HepG2 (cell line): ENCODE measurements around the gene CASS4. TPM values are rescaled to one million over a fixed set of nuclear protein-coding genes. Genes with fewer than 3 reads are reported as not detected.

ENCODE experiments used
- ATAC-seq: fragments of 200-7000 bp; cut with Tn5 transposase; 3 replicates; pipeline ENCODE4 v1.9.1; 2020; ENCODE audit warnings: mild to moderate bottlenecking, moderate library complexity
- BruUV-seq: library from RNA; stranded (reverse); fragments of 400-500 nt; replicated peaks from 2 replicates; lab custom pipeline; 2021; lab: Mats Ljungman, UMichigan
- CTCF ChIA-PET: fragments of 300-600 bp; formaldehyde crosslinking; extraction: SDS; loops from one replicate; lab custom pipeline; 2021; ENCODE audit warnings: low total read pairs, inconsistent platforms, low intra/inter-chr PET ratio; lab: Yijun Ruan, JAX
- POLR2A ChIA-PET: fragments of 350-600 bp; sonication (Branson Sonifier 250); formaldehyde crosslinking; loops from one replicate; lab custom pipeline; 2020; ENCODE audit warnings: antibody characterized with exemption, inconsistent platforms; lab: Yijun Ruan, JAX
- DNase-seq: peaks from one replicate; pipeline ENCODE4 v3.0.0-alpha.2; 2015; ENCODE audit warnings: low spot score
- FAIRE-seq: peaks from 3 replicates; lab custom pipeline; 2011; peaks lifted over from hg19 to GRCh38; lab: Jason Lieb, UNC
- H2AFZ ChIP-seq: one replicate; pipeline ENCODE4 v1.6.1; 2011; ENCODE audit warnings: low read length, inconsistent platforms
- H3K27ac ChIP-seq: fragments of 300-600 bp; 3 replicates; pipeline ENCODE4 v1.8.0; 2011; ENCODE audit warnings: mixed run types, mild to moderate bottlenecking, mixed read lengths, low read length, inconsistent platforms; ENCODE audit not compliant: insufficient read depth; ENCODE audit errors: extremely low read length
- H3K27me3 ChIP-seq, 2 experiments: fragments of 200-600 bp in 1 of 2; 2 replicates in 1 of 2; 3 replicates in 1 of 2; pipeline versions ENCODE4 v1.6.0 to v1.8.0; 2011; ENCODE audit warnings: low read length in 2 of 2, mild to moderate bottlenecking in 2 of 2, moderate library complexity in 2 of 2, inconsistent platforms in 1 of 2; ENCODE audit not compliant: insufficient read depth in 2 of 2, control insufficient read depth in 1 of 2
- H3K36me3 ChIP-seq, 2 experiments: fragments of 200-600 bp in 1 of 2; replicated peaks in 1 of 2; 2 replicates in 1 of 2; 3 replicates in 1 of 2; pipeline versions ENCODE4 v1.5.1 to v1.8.0; 2011; ENCODE audit warnings: low read length in 2 of 2, inconsistent platforms in 1 of 2; ENCODE audit not compliant: insufficient read depth in 2 of 2, control insufficient read depth in 1 of 2
- H3K4me1 ChIP-seq: 2 replicates; pipeline ENCODE4 v1.5.1; 2012; ENCODE audit warnings: low read length, inconsistent platforms; ENCODE audit not compliant: insufficient read depth
- H3K4me2 ChIP-seq: 2 replicates; pipeline ENCODE4 v1.6.0; 2011; ENCODE audit warnings: low read depth, low read length, inconsistent platforms
- H3K4me3 ChIP-seq, 3 experiments: fragments of 200-600 bp in 1 of 3; sonication (generic), shearing (Covaris generic) in 1 of 3; replicated peaks in 1 of 3; 2 replicates each; pipeline ENCODE4 v1.5.1; 2011 to 2016; ENCODE audit warnings: low read length in 3 of 3, inconsistent platforms in 2 of 3, low read depth in 2 of 3, mild to moderate bottlenecking in 2 of 3, control low read depth in 1 of 3, mixed read lengths in 1 of 3; ENCODE audit not compliant: insufficient read depth in 1 of 3
- H3K79me2 ChIP-seq: one replicate; pipeline ENCODE4 v1.6.1; 2011; ENCODE audit warnings: low read length, inconsistent platforms; ENCODE audit not compliant: insufficient read depth
- H3K9ac ChIP-seq: 2 replicates; pipeline ENCODE4 v1.6.0; 2011; ENCODE audit warnings: mild to moderate bottlenecking, low read depth, low read length, inconsistent platforms; ENCODE audit not compliant: insufficient read depth
- H3K9me3 ChIP-seq: 2 replicates; pipeline ENCODE4 v1.5.1; 2012; ENCODE audit warnings: mild to moderate bottlenecking, low read length
- H4K20me1 ChIP-seq: 2 replicates; pipeline ENCODE4 v1.6.0; 2011; ENCODE audit warnings: inconsistent platforms, mild to moderate bottlenecking, low read length, moderate library complexity; ENCODE audit not compliant: insufficient read depth
- FOSL2 ChIP-seq: sonication (generic); formaldehyde crosslinking; IDR thresholded peaks from 2 replicates; pipeline ENCODE4 v1.4.0; 2020; ENCODE audit warnings: missing genetic modification reagents
- HNRNPK ChIP-seq: fragments of 200-400 bp; formaldehyde crosslinking; IDR thresholded peaks from 2 replicates; pipeline ENCODE4 v1.6.1; 2018; ENCODE audit warnings: low read length, low read depth, moderate library complexity, mild to moderate bottlenecking; ENCODE audit not compliant: poor library complexity, severe bottlenecking
- IKZF1 ChIP-seq: fragments of 450-650 bp; IDR thresholded peaks from 2 replicates; pipeline ENCODE4 v1.7.1; 2016
- JDP2 ChIP-seq: sonication (generic); formaldehyde crosslinking; IDR thresholded peaks from 2 replicates; pipeline ENCODE4 v1.8.1; 2022; ENCODE audit warnings: missing genetic modification reagents, borderline replicate concordance
- KMT2A ChIP-seq: sonication (generic); formaldehyde crosslinking; IDR thresholded peaks from 2 replicates; pipeline ENCODE4 v1.4.0; 2020; ENCODE audit warnings: missing genetic modification reagents
- LCORL ChIP-seq, 2 experiments: fragments of 450-650 bp in 1 of 2; sonication (generic) in 1 of 2; formaldehyde crosslinking in 1 of 2; IDR thresholded peaks; 2 replicates each; pipeline versions ENCODE4 v1.5.0 to v1.6.1; 2017 to 2020; ENCODE audit warnings: antibody characterized with exemption in 1 of 2, missing genetic modification reagents in 1 of 2
- RXRB ChIP-seq: IDR thresholded peaks from 2 replicates; pipeline ENCODE4 v1.6.1; 2016; ENCODE audit warnings: borderline replicate concordance, missing genetic modification reagents, missing compliant biosample characterization
- SATB2 ChIP-seq: sonication (generic); formaldehyde crosslinking; IDR thresholded peaks from 2 replicates; pipeline ENCODE4 v1.5.0; 2020; ENCODE audit warnings: missing genetic modification reagents
- SIN3A ChIP-seq: IDR thresholded peaks from 2 replicates; pipeline ENCODE4 v1.6.1; 2011; ENCODE audit warnings: low read depth, mild to moderate bottlenecking, control low read depth, low read length, borderline replicate concordance
- THAP11 ChIP-seq: IDR thresholded peaks from 2 replicates; pipeline ENCODE4 v1.6.1; 2016; ENCODE audit warnings: missing biosample characterization, missing genetic modification reagents
- TRIM24 ChIP-seq: sonication (generic); formaldehyde crosslinking; IDR thresholded peaks from 2 replicates; pipeline ENCODE4 v1.8.0; 2022; ENCODE audit warnings: mild to moderate bottlenecking, missing genetic modification reagents
- YEATS4 ChIP-seq: sonication (generic); formaldehyde crosslinking; IDR thresholded peaks from 2 replicates; pipeline ENCODE4 v1.4.0; 2020; ENCODE audit warnings: missing genetic modification reagents, borderline replicate concordance
- ZNF558 ChIP-seq: sonication (generic); formaldehyde crosslinking; IDR thresholded peaks from 2 replicates; pipeline ENCODE4 v1.9.0; 2022; ENCODE audit warnings: mild to moderate bottlenecking, missing genetic modification reagents, borderline replicate concordance
- ZNF761 ChIP-seq: sonication (generic); formaldehyde crosslinking; conservative IDR thresholded peaks from 2 replicates; pipeline ENCODE4 v1.4.0; 2020; ENCODE audit warnings: mild to moderate bottlenecking, missing genetic modification reagents
- ZNF879 ChIP-seq: sonication (generic); formaldehyde crosslinking; IDR thresholded peaks from 2 replicates; pipeline ENCODE4 v1.8.1; 2023; ENCODE audit warnings: missing genetic modification reagents
- WGBS: methylation state at CpG from one replicate; pipeline ENCODE4 v1.1.6; 2017; ENCODE audit warnings: low lambda C conversion rate; 5-methylcytosine and 5-hydroxymethylcytosine counted together
- in situ Hi-C: cut with HindIII; loops from 2 replicates; pipeline ENCODE4 v1.10.0; 2017; ENCODE audit warnings: low pct_unique_long_range_greater_than_20kb; ENCODE audit not compliant: extremely low pct_ligation_motif_present
- intact Hi-C: fragments of 100-400 bp; cut with micrococcal nuclease; formaldehyde crosslinking; loops from one replicate; pipeline ENCODE4 v1.10.0; 2022; ENCODE audit not compliant: unreplicated experiment
- polyA plus RNA-seq, 8 experiments: library from polyadenylated mRNA; depleted of rRNA in 3 of 8; stranded (reverse) in 7 of 8; unstranded in 1 of 8; fragments of >200 nt; fragmentation: Illumina TruSeq in 4 of 8; extraction: Trizol in 4 of 8; gene quantifications; 2 replicates each; pipeline versions ENCODE4 v1.2.1 to v1.2.3, GENCODE V29; 2011 to 2016; ENCODE audit warnings: low read depth in 4 of 8, missing spikeins in 1 of 8, mixed read lengths in 1 of 8; ENCODE audit not compliant: insufficient read depth in 1 of 8
- total RNA-seq, 5 experiments: library from RNA; depleted of rRNA; stranded (reverse); fragments of >200 nt; fragmentation: Illumina TruSeq; extraction: Trizol; gene quantifications; 2 replicates each; pipeline ENCODE4 v1.2.3, GENCODE V29; 2016; ENCODE audit warnings: low read depth in 1 of 5
- TF ChIP-seq, protein P1 (sequence below): sonication (generic); formaldehyde crosslinking; IDR thresholded peaks from 2 replicates; pipeline ENCODE4 v1.8.1; 2023; ENCODE audit warnings: mild to moderate bottlenecking, inconsistent platforms, moderate library complexity, missing genetic modification reagents, borderline replicate concordance
- TF ChIP-seq, protein P2 (sequence below): sonication (generic); formaldehyde crosslinking; IDR thresholded peaks from 2 replicates; pipeline ENCODE4 v1.4.0; 2020; ENCODE audit warnings: mild to moderate bottlenecking, low read depth, missing genetic modification reagents
- TF ChIP-seq, protein P3 (sequence below): sonication (generic); formaldehyde crosslinking; IDR thresholded peaks from 2 replicates; pipeline ENCODE4 v1.4.0; 2020; ENCODE audit warnings: missing genetic modification reagents, borderline replicate concordance

The CASS4 gene
- total and polyA plus RNA-seq, 2 of the 13 experiments (the other 11 are each of a cell fraction or from before 2014, with no cell fraction given): 0.17 to 0.49 TPM

DNA sequence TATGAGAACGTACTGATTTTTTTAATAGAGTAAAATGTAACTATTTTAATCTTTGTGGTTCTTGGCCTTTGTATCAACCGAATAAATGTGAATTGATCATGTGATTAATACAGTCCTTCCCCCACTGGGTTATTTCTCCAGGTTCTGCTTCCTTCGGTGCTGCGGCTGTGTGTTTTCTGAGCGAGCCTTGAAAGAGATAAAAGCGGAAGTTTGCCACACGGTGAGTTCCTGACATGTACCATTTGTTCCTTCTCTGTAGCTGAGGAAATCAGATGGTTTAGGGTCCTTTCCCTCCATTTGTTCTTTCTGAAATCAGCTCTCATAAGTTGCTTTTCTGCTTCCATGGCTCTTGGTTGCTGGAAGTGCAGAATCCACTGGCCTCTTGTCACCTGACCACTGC, 71.9 kb downstream of the CASS4 start:
- Histone ChIP-seq H3K4me3 (no peak overlapping the region), H3K9ac (no peak overlapping the region), H3K27me3 (no peaks in the 10 kb centered on the region), H3K79me2 (no peaks in the 10 kb centered on the region), H3K4me2 (no peak overlapping the region), H2AFZ (no peak overlapping the region), H3K9me3 (no peaks in the 10 kb centered on the region), H3K27ac (no peak overlapping the region), H3K36me3 (peaks cover 27 to 82% of the 10 kb centered on the region in 2 experiments), H4K20me1 (no peaks in the 10 kb centered on the region; the same call in 1 of the 2 replicates), H3K4me1 (no peaks in the 10 kb centered on the region)
- intact Hi-C loops (no loop called here), in situ Hi-C loops (no loop called here)
- WGBS: 94% methylated on average over 7 of the region's 7 CpGs
- ChIA-PET CTCF (no interaction called here), POLR2A (no interaction called here)
- no peak for TF ChIP-seq FOSL2 (CRISPR knock-in tag)
- TF ChIP-seq ZNF879 (CRISPR knock-in tag): no peak
- TF ChIP-seq ZNF558 (CRISPR knock-in tag): no peak
- TF ChIP-seq SATB2 (CRISPR knock-in tag): no peak
- TF ChIP-seq, protein P1, sequence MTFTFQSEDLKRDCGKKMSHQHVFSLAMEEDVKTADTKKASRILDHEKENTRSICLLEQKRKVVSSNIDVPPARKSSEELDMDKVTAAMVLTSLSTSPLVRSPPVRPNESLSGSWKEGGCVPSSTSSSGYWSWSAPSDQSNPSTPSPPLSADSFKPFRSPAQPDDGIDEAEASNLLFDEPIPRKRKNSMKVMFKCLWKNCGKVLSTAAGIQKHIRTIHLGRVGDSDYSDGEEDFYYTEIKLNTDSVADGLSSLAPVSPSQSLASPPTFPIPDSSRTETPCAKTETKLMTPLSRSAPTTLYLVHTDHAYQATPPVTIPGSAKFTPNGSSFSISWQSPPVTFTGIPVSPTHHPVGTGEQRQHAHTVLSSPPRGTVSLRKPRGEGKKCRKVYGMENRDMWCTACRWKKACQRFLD: no peak
- no peak for TF ChIP-seq JDP2 (CRISPR knock-in tag)
- TF ChIP-seq, protein P2, sequence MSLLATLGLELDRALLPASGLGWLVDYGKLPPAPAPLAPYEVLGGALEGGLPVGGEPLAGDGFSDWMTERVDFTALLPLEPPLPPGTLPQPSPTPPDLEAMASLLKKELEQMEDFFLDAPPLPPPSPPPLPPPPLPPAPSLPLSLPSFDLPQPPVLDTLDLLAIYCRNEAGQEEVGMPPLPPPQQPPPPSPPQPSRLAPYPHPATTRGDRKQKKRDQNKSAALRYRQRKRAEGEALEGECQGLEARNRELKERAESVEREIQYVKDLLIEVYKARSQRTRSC: no peak
- no peak for TF ChIP-seq YEATS4 (CRISPR knock-in tag)
- no peak for TF ChIP-seq HNRNPK
- no peak for TF ChIP-seq IKZF1
- no peak for TF ChIP-seq ZNF761 (CRISPR knock-in tag)
- no peak for TF ChIP-seq THAP11 (CRISPR knock-in tag)
- TF ChIP-seq KMT2A (CRISPR knock-in tag): no peak
- no peak for TF ChIP-seq TRIM24 (CRISPR knock-in tag)
- no peak for TF ChIP-seq RXRB (CRISPR knock-in tag)
- TF ChIP-seq LCORL (IDR thresholded peaks at IDR 0.05): no peak
- TF ChIP-seq LCORL (CRISPR knock-in tag; IDR thresholded peaks at IDR 0.05): no peak
- TF ChIP-seq, protein P3, sequence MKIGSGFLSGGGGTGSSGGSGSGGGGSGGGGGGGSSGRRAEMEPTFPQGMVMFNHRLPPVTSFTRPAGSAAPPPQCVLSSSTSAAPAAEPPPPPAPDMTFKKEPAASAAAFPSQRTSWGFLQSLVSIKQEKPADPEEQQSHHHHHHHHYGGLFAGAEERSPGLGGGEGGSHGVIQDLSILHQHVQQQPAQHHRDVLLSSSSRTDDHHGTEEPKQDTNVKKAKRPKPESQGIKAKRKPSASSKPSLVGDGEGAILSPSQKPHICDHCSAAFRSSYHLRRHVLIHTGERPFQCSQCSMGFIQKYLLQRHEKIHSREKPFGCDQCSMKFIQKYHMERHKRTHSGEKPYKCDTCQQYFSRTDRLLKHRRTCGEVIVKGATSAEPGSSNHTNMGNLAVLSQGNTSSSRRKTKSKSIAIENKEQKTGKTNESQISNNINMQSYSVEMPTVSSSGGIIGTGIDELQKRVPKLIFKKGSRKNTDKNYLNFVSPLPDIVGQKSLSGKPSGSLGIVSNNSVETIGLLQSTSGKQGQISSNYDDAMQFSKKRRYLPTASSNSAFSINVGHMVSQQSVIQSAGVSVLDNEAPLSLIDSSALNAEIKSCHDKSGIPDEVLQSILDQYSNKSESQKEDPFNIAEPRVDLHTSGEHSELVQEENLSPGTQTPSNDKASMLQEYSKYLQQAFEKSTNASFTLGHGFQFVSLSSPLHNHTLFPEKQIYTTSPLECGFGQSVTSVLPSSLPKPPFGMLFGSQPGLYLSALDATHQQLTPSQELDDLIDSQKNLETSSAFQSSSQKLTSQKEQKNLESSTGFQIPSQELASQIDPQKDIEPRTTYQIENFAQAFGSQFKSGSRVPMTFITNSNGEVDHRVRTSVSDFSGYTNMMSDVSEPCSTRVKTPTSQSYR (CRISPR knock-in tag): no peak
- no peak for TF ChIP-seq SIN3A
- BruUV-seq: no TSS peak
- no peak for FAIRE-seq
- ATAC-seq: no peak
- no peak for DNase-seq
